ENCODE measurements around the gene LBHD2. TPM values are rescaled to one million over a fixed set of nuclear protein-coding genes. Genes with fewer than 3 reads are reported as not detected.

The LBHD2 gene
- total RNA-seq, 1 donor from 2014 or later: not detected

- DNase-seq (ENCODE audit: low read depth): no peak
- no peak overlapping the region for H3K4me3 ChIP-seq (ENCODE audit: low read depth, low read length)
- TF ChIP-seq CTCF (conservative IDR thresholded peaks at IDR 0.05; ENCODE audit: low read depth, low read length): no peak
Observed at GRCh38 chr14:103097994-103098957, 14.3 kb downstream of the LBHD2 start.

- no peak overlapping the region for H3K4me3 ChIP-seq (ENCODE audit: low read depth, low read length)
- no peak for TF ChIP-seq CTCF (conservative IDR thresholded peaks at IDR 0.05; ENCODE audit: low read depth, low read length)
- no peak for DNase-seq (ENCODE audit: low read depth)
Observed at GRCh38 chr14:103099081-103099732, 15.2 kb downstream of the LBHD2 start.

DNA sequence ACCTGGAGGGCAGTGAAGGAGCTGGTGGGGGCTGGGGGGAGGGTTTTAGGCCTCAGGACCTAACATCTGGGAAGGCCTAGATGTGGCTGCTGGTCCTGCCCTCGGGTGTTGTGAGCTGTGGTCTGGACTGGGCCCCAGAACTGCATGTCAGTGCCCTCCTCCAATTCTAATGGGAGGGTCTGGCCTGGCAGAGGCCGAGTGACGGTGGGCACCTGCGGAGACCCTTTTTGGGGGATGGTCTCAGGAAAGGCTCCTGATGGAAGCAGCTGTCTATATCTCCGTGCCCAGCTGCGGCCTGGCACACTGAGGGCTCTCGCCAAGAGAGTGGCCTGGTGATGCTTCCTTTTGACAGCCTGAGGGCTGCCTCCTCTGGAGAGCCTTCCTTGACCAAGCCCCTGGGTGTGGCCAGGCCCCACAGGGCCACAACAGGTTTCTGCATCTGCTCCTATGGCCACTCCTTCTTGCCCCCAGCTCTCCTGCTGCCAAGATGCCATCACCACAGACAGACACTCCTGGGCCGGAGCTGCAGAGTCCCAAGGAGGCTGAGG, 15.8 kb downstream of the LBHD2 start:
- no peak for DNase-seq (ENCODE audit: low read depth)
- no peak overlapping the region for H3K4me3 ChIP-seq (ENCODE audit: low read depth, low read length)
- TF ChIP-seq CTCF (conservative IDR thresholded peaks at IDR 0.05; ENCODE audit: low read depth, low read length): no peak

GRCh38 chr14:103100281-103101121, 16.5 kb downstream of the LBHD2 start:
- no peak for DNase-seq (ENCODE audit: low read depth)
- no peak for TF ChIP-seq CTCF (conservative IDR thresholded peaks at IDR 0.05; ENCODE audit: low read depth, low read length)
- no peak overlapping the region for H3K4me3 ChIP-seq (ENCODE audit: low read depth, low read length)

GRCh38 chr14:103101257-103101962, 17.4 kb downstream of the LBHD2 start:
- DNase-seq (ENCODE audit: low read depth): no peak
- H3K4me3 ChIP-seq (ENCODE audit: low read depth, low read length): no peak overlapping the region
- no peak for TF ChIP-seq CTCF (conservative IDR thresholded peaks at IDR 0.05; ENCODE audit: low read depth, low read length)

Measured in epithelial cell of proximal tubule (primary cell).